Ureter (tissue), 1 donor: ENCODE data around the gene OSBPL1A. TPM values are rescaled to one million over a fixed set of nuclear protein-coding genes. Genes with fewer than 3 reads are reported as not detected.

Experiments used
- DNase-seq: peaks from one replicate; pipeline ENCODE4 v3.0.0-alpha.2; 2020; ENCODE audit warnings: low spot score
- total RNA-seq: library from RNA; stranded (reverse); gene quantifications from one replicate; pipeline ENCODE4 v1.2.4, GENCODE V29; 2023
- donor health status: DM: yes; HTN: yes; CAD: no.

Gene OSBPL1A
- total RNA-seq, 1 donor from 2014 or later: 40.4 TPM

- DNase-seq: no peak
These were observed 56.3 kb downstream of the OSBPL1A start for GRCh38 chr18:24341361-24341760.

GRCh38 chr18:24333084-24333483, 64.5 kb downstream of the OSBPL1A start:
- DNase-seq: no peak

- DNase-seq: no peak
These were observed 71.4 kb downstream of the OSBPL1A start for GRCh38 chr18:24326211-24326610.

GRCh38 chr18:24322584-24323136, 75.0 kb downstream of the OSBPL1A start:
- no peak for DNase-seq

- no peak for DNase-seq
These were observed 76.6 kb downstream of the OSBPL1A start for GRCh38 chr18:24321071-24321470.

- no peak for DNase-seq
These were observed 77.9 kb downstream of the OSBPL1A start for GRCh38 chr18:24319757-24320156.

GRCh38 chr18:24317370-24317769, 80.3 kb downstream of the OSBPL1A start:
- DNase-seq: no peak

GRCh38 chr18:24315170-24315569, 82.5 kb downstream of the OSBPL1A start:
- no peak for DNase-seq

GRCh38 chr18:24306201-24306600, 91.4 kb downstream of the OSBPL1A start:
- DNase-seq: no peak

GRCh38 chr18:24300703-24301102, 96.9 kb downstream of the OSBPL1A start:
- no peak for DNase-seq

GRCh38 chr18:24296276-24296675, 101.3 kb downstream of the OSBPL1A start:
- DNase-seq: no peak

GRCh38 chr18:24293254-24293653, 104.4 kb downstream of the OSBPL1A start:
- no peak for DNase-seq

- DNase-seq: no peak
These were observed 119.0 kb downstream of the OSBPL1A start for GRCh38 chr18:24278591-24278990.

- DNase-seq: no peak
These were observed 120.0 kb downstream of the OSBPL1A start for GRCh38 chr18:24277516-24278195.

GRCh38 chr18:24276994-24277393, 120.6 kb downstream of the OSBPL1A start:
- no peak for DNase-seq

- no peak for DNase-seq
These were observed 122.8 kb downstream of the OSBPL1A start for GRCh38 chr18:24274837-24275236.

- DNase-seq: no peak
These were observed 124.0 kb downstream of the OSBPL1A start for GRCh38 chr18:24273596-24273995.

- no peak for DNase-seq
These were observed 125.4 kb downstream of the OSBPL1A start for GRCh38 chr18:24272229-24272525.

- peak; percentile 69 for DNase-seq
These were observed 126.0 kb downstream of the OSBPL1A start for GRCh38 chr18:24271381-24272228.

GRCh38 chr18:24270937-24271380, 126.7 kb downstream of the OSBPL1A start:
- DNase-seq: no peak

- no peak for DNase-seq
These were observed 127.2 kb downstream of the OSBPL1A start for GRCh38 chr18:24270358-24270936.

GRCh38 chr18:24268784-24269550, 128.7 kb downstream of the OSBPL1A start:
- DNase-seq: no peak
